ENCODE results near the gene GAREM2.

The GAREM2 gene

DNA sequence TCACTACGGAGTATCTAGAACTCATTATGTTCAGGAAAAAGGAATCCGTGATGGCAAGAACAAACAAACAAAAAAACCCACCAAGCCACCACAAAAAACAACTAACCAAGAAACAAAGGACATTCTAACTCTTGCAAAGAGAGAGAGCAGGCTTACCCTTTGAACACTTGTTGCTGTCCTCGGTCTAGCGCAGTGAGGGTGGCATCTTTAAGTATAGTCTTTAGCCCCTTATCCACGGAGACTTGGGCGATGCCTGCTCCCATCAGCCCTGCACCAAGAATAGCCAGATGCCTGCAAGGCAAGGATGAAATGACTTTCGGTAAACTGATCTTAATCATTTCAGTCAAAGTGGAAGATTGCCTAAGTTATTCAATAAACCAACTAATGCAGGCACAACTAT lies 31.0 kb downstream of the GAREM2 start:
- no peak overlapping the region for H3K27ac ChIP-seq (ENCODE audit: insufficient read depth in 1 of 2, low read depth in 1 of 2, low read length in 2 of 2, poor library complexity in 1 of 2, severe bottlenecking in 2 of 2)
- ChIA-PET POLR2A (no interaction called here), CTCF (no interaction called here)
- DNase-seq, result no peak
- no peak overlapping the region for H3K4me3 ChIP-seq (ENCODE audit: control insufficient read depth in 1 of 7, extremely low read depth in 1 of 7, insufficient read depth in 4 of 7, low read depth in 2 of 7, low read length in 6 of 7)
- H3K36me3 ChIP-seq (ENCODE audit: control insufficient read depth in 4 of 4, insufficient read depth in 4 of 4, low read length in 3 of 4), result peaks cover 23 to 66% (median 49%) of the 10 kb centered on the region in 4 experiments
- 100% methylated on average over 2 of the region's 7 CpGs for WGBS (ENCODE audit: insufficient coverage)
- no peaks in the 10 kb centered on the region for H3K9me3 ChIP-seq (ENCODE audit: control extremely low read depth in 1 of 5, control insufficient read depth in 4 of 5, insufficient read depth in 2 of 5, low read depth in 1 of 5, low read length in 4 of 5)
- H3K4me1 ChIP-seq (ENCODE audit: control extremely low read depth in 1 of 4, control insufficient read depth in 4 of 4, insufficient read depth in 4 of 4, low read length in 3 of 4), result no peaks in the 10 kb centered on the region
- H3K27me3 ChIP-seq (replicated peaks in 2 of 5; ENCODE audit: control insufficient read depth in 4 of 5, insufficient read depth in 5 of 5, low read length in 4 of 5), result no peaks in the 10 kb centered on the region

DNA sequence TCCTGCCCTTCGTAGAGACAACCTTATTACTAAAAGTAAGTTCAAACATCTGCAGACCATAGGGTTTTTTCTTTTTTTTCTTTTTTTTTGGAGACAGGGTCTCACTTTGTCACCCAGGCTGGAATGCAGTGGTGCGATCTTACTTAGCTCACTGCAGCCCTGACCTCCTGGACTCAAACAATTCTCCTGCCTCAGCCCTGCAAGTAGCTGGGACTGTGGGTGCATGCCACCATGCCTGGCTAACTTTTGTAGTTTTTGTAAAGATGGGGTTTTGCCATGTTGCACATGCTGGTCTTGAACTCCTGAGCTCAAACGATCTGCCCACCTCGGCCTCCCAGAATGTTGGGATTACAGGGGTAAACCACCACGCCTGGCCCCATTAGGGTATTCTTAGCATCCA lies 39.1 kb downstream of the GAREM2 start:
- Histone ChIP-seq H3K4me1 (ENCODE audit: control extremely low read depth in 1 of 4, control insufficient read depth in 4 of 4, insufficient read depth in 4 of 4, low read length in 3 of 4) (no peaks in the 10 kb centered on the region), H3K4me3 (ENCODE audit: control insufficient read depth in 1 of 7, extremely low read depth in 1 of 7, insufficient read depth in 4 of 7, low read depth in 2 of 7, low read length in 6 of 7) (no peak overlapping the region), H3K9me3 (ENCODE audit: control extremely low read depth in 1 of 5, control insufficient read depth in 4 of 5, insufficient read depth in 2 of 5, low read depth in 1 of 5, low read length in 4 of 5) (no peaks in the 10 kb centered on the region), H3K27me3 (replicated peaks in 2 of 5; ENCODE audit: control insufficient read depth in 4 of 5, insufficient read depth in 5 of 5, low read length in 4 of 5) (no peaks in the 10 kb centered on the region), H3K27ac (ENCODE audit: insufficient read depth in 1 of 2, low read depth in 1 of 2, low read length in 2 of 2, poor library complexity in 1 of 2, severe bottlenecking in 2 of 2) (no peak overlapping the region), H3K36me3 (ENCODE audit: control insufficient read depth in 4 of 4, insufficient read depth in 4 of 4, low read length in 3 of 4) (peaks cover 28 to 83% (median 58%) of the 10 kb centered on the region in 4 experiments)
- 100% methylated on average over 1 of the region's 5 CpGs for WGBS (ENCODE audit: insufficient coverage)
- ChIA-PET CTCF (no interaction called here), POLR2A (no interaction called here)
- no peak for DNase-seq

DNA sequence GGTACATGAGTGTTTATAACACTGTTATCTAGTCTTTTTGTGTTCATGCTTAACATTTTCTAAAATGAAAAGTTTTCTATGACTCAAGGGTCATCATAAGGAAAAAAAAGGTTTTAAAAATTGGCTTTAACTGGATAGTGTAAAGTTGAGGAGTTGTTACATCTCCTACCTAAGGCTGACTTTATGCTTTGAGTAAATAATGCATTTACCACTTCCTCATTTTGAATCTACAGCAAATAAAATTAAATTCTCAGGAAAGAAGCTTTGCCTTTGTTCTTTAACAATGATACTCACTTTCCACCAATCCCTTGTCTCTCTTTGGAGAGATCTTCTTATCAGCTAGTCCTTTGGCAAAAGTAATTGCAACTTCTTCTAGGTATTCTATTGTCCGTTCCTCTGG lies 41.9 kb downstream of the GAREM2 start:
- H3K4me1 ChIP-seq (ENCODE audit: control extremely low read depth in 1 of 4, control insufficient read depth in 4 of 4, insufficient read depth in 4 of 4, low read length in 3 of 4), result no peaks in the 10 kb centered on the region
- peaks cover 19 to 85% (median 55%) of the 10 kb centered on the region in 4 experiments for H3K36me3 ChIP-seq (ENCODE audit: control insufficient read depth in 4 of 4, insufficient read depth in 4 of 4, low read length in 3 of 4)
- CTCF ChIA-PET, result interaction anchor here (0.7 kb wide), 1 partner anchor 23 kb away, joined by 3 read pairs; no protein-coding TSS in a partner anchor
- H3K27me3 ChIP-seq (replicated peaks in 2 of 5; ENCODE audit: control insufficient read depth in 4 of 5, insufficient read depth in 5 of 5, low read length in 4 of 5), result no peaks in the 10 kb centered on the region
- POLR2A ChIA-PET, result interaction anchor here (0.7 kb wide), 1 partner anchor 14 kb away, joined by 3 read pairs; no protein-coding TSS in a partner anchor
- no peak for DNase-seq
- WGBS (ENCODE audit: insufficient coverage), result 100% methylated on average over 1 of the region's 1 CpG
- H3K9me3 ChIP-seq (ENCODE audit: control extremely low read depth in 1 of 5, control insufficient read depth in 4 of 5, insufficient read depth in 2 of 5, low read depth in 1 of 5, low read length in 4 of 5), result peaks cover 0 to 10% (median 5%) of the 10 kb centered on the region in 5 experiments
- H3K27ac ChIP-seq (ENCODE audit: insufficient read depth in 1 of 2, low read depth in 1 of 2, low read length in 2 of 2, poor library complexity in 1 of 2, severe bottlenecking in 2 of 2), result no peak overlapping the region
- no peak overlapping the region for H3K4me3 ChIP-seq (ENCODE audit: control insufficient read depth in 1 of 7, extremely low read depth in 1 of 7, insufficient read depth in 4 of 7, low read depth in 2 of 7, low read length in 6 of 7)

DNA sequence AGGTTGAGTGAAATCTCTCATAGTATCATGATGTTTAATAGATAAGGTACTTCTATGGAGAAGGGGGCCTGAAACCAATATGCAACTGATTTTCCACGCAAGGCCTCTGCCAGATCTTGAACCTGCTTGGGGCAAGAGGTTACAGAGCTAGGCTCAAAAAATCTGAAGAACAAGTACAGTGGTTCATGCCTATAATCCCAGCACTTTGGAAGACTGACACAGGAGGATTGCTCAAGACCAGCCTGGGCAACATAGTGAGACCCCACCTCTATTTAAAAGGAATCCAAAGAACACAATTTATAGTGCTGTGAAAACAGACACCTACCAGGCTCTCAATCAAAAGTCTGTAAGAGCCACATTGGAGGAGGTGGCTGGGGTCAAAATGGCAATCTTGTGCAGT lies 42.9 kb downstream of the GAREM2 start:
- peaks cover 17 to 87% (median 57%) of the 10 kb centered on the region in 4 experiments for H3K36me3 ChIP-seq (ENCODE audit: control insufficient read depth in 4 of 4, insufficient read depth in 4 of 4, low read length in 3 of 4)
- DNase-seq, result no peak
- CTCF ChIA-PET, result no interaction called here
- H3K4me3 ChIP-seq (ENCODE audit: control insufficient read depth in 1 of 7, extremely low read depth in 1 of 7, insufficient read depth in 4 of 7, low read depth in 2 of 7, low read length in 6 of 7), result no peak overlapping the region
- H3K4me1 ChIP-seq (ENCODE audit: control extremely low read depth in 1 of 4, control insufficient read depth in 4 of 4, insufficient read depth in 4 of 4, low read length in 3 of 4), result no peaks in the 10 kb centered on the region
- peaks cover 0 to 10% (median 5%) of the 10 kb centered on the region in 5 experiments for H3K9me3 ChIP-seq (ENCODE audit: control extremely low read depth in 1 of 5, control insufficient read depth in 4 of 5, insufficient read depth in 2 of 5, low read depth in 1 of 5, low read length in 4 of 5)
- POLR2A ChIA-PET, result interaction anchor here (0.6 to 0.8 kb wide), 2 partner anchors 10 to 435 kb away, joined by 3 to 4 read pairs; no protein-coding TSS in a partner anchor
- H3K27ac ChIP-seq (ENCODE audit: insufficient read depth in 1 of 2, low read depth in 1 of 2, low read length in 2 of 2, poor library complexity in 1 of 2, severe bottlenecking in 2 of 2), result no peak overlapping the region
- no peaks in the 10 kb centered on the region for H3K27me3 ChIP-seq (replicated peaks in 2 of 5; ENCODE audit: control insufficient read depth in 4 of 5, insufficient read depth in 5 of 5, low read length in 4 of 5)
- WGBS (ENCODE audit: insufficient coverage), result 100% methylated on average over 1 of the region's 1 CpG

DNA sequence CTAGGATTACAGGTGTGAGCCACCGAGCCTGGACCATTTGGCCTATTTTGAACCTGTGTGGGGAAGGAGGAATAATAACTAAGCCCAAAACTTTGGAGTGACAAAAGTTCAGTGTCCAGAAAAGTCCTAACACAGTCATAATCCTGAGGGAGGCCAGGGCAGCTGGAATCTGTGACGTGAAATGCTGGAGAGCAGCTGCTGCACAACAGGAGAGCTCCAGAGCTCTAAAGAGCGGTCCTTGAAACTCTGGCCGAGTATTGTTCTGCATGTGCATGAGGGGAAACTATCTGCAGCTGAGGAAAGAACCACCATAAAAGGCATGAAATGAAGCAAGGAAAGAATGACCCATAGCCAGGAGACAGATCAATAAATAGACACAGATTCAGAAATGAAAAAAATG lies 43.7 kb downstream of the GAREM2 start:
- DNase-seq, result no peak
- Histone ChIP-seq H3K9me3 (ENCODE audit: control extremely low read depth in 1 of 5, control insufficient read depth in 4 of 5, insufficient read depth in 2 of 5, low read depth in 1 of 5, low read length in 4 of 5) (peaks cover 0 to 10% (median 5%) of the 10 kb centered on the region in 5 experiments), H3K36me3 (ENCODE audit: control insufficient read depth in 4 of 4, insufficient read depth in 4 of 4, low read length in 3 of 4) (peaks cover 19 to 90% (median 60%) of the 10 kb centered on the region in 4 experiments), H3K4me3 (ENCODE audit: control insufficient read depth in 1 of 7, extremely low read depth in 1 of 7, insufficient read depth in 4 of 7, low read depth in 2 of 7, low read length in 6 of 7) (no peak overlapping the region), H3K27ac (ENCODE audit: insufficient read depth in 1 of 2, low read depth in 1 of 2, low read length in 2 of 2, poor library complexity in 1 of 2, severe bottlenecking in 2 of 2) (no peak overlapping the region), H3K27me3 (replicated peaks in 2 of 5; ENCODE audit: control insufficient read depth in 4 of 5, insufficient read depth in 5 of 5, low read length in 4 of 5) (no peaks in the 10 kb centered on the region), H3K4me1 (ENCODE audit: control extremely low read depth in 1 of 4, control insufficient read depth in 4 of 4, insufficient read depth in 4 of 4, low read length in 3 of 4) (no peaks in the 10 kb centered on the region)
- WGBS (ENCODE audit: insufficient coverage), result 92% methylated on average over 4 of the region's 4 CpGs
- CTCF ChIA-PET, result interaction anchor here (1.4 kb wide), 1 partner anchor 9 kb away, joined by 3 read pairs; no protein-coding TSS in a partner anchor
- POLR2A ChIA-PET, result interaction anchor here (0.8 kb wide), 1 partner anchor 9 kb away, joined by 4 read pairs; no protein-coding TSS in a partner anchor

DNA sequence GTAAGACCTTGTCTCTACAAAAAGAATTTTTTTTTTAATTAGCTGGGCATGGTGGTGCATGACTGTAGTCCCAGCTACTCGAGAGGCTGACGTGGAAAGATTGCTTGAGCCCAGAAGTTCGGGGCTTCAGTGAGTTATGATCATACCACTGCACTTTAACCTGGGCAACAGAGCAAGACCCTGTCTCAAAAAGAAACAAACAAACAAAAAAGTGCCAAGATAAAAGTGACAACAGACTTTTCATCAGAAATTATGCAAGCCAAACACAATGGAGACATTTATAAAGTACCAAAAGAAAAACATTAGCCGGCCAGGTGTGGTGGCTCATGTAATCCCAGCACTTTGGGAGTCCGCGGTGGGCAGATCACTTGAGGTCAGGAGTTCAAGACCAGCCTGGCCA lies 44.8 kb downstream of the GAREM2 start:
- Histone ChIP-seq H3K4me3 (ENCODE audit: control insufficient read depth in 1 of 7, extremely low read depth in 1 of 7, insufficient read depth in 4 of 7, low read depth in 2 of 7, low read length in 6 of 7) (no peak overlapping the region), H3K27ac (ENCODE audit: insufficient read depth in 1 of 2, low read depth in 1 of 2, low read length in 2 of 2, poor library complexity in 1 of 2, severe bottlenecking in 2 of 2) (no peak overlapping the region), H3K9me3 (ENCODE audit: control extremely low read depth in 1 of 5, control insufficient read depth in 4 of 5, insufficient read depth in 2 of 5, low read depth in 1 of 5, low read length in 4 of 5) (peaks cover 0 to 10% (median 5%) of the 10 kb centered on the region in 5 experiments), H3K4me1 (ENCODE audit: control extremely low read depth in 1 of 4, control insufficient read depth in 4 of 4, insufficient read depth in 4 of 4, low read length in 3 of 4) (no peaks in the 10 kb centered on the region), H3K27me3 (replicated peaks in 2 of 5; ENCODE audit: control insufficient read depth in 4 of 5, insufficient read depth in 5 of 5, low read length in 4 of 5) (no peaks in the 10 kb centered on the region), H3K36me3 (ENCODE audit: control insufficient read depth in 4 of 4, insufficient read depth in 4 of 4, low read length in 3 of 4) (peaks cover 23 to 89% (median 58%) of the 10 kb centered on the region in 4 experiments)
- ChIA-PET POLR2A (no interaction called here), CTCF (interaction anchor here (1.4 kb wide), 1 partner anchor 10 kb away, joined by 3 read pairs; no protein-coding TSS in a partner anchor)
- 81% methylated on average over 6 of the region's 6 CpGs for WGBS (ENCODE audit: insufficient coverage)
- peak in 2 of 3 donors; percentile 17 to 48 for DNase-seq

DNA sequence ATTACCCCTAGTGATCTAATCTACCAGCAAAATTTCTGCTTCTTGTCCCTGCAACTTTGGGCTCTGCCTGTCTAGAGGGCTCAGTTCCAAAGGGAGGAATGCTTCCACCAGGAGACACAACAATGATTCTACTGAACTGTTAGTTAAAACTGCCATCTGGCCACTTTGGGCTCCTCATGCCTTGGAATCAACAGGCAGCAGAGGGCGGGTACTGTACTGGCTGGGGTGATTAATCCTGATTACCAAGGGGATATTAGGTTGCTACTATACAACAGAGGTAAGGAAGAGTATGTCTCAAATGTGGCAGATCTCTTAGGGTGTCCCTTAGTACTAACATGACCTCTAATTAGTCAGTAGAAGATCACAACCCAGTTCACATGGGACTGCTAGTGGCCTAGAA lies 50.1 kb downstream of the GAREM2 start:
- no peaks in the 10 kb centered on the region for H3K27me3 ChIP-seq (replicated peaks in 2 of 5; ENCODE audit: control insufficient read depth in 4 of 5, insufficient read depth in 5 of 5, low read length in 4 of 5)
- no peak for DNase-seq
- H3K4me3 ChIP-seq (ENCODE audit: control insufficient read depth in 1 of 7, extremely low read depth in 1 of 7, insufficient read depth in 4 of 7, low read depth in 2 of 7, low read length in 6 of 7), result no peak overlapping the region
- ChIA-PET CTCF (no interaction called here), POLR2A (no interaction called here)
- H3K36me3 ChIP-seq (ENCODE audit: control insufficient read depth in 4 of 4, insufficient read depth in 4 of 4, low read length in 3 of 4), result peaks cover 30 to 74% (median 51%) of the 10 kb centered on the region in 4 experiments
- H3K4me1 ChIP-seq (ENCODE audit: control extremely low read depth in 1 of 4, control insufficient read depth in 4 of 4, insufficient read depth in 4 of 4, low read length in 3 of 4), result no peaks in the 10 kb centered on the region
- no peak overlapping the region for H3K27ac ChIP-seq (ENCODE audit: insufficient read depth in 1 of 2, low read depth in 1 of 2, low read length in 2 of 2, poor library complexity in 1 of 2, severe bottlenecking in 2 of 2)
- 100% methylated on average over 1 of the region's 1 CpG for WGBS (ENCODE audit: insufficient coverage)
- peaks cover under 1 to 11% (median 5%) of the 10 kb centered on the region in 5 experiments for H3K9me3 ChIP-seq (ENCODE audit: control extremely low read depth in 1 of 5, control insufficient read depth in 4 of 5, insufficient read depth in 2 of 5, low read depth in 1 of 5, low read length in 4 of 5)

All from common myeloid progenitor, CD34-positive (primary cell).